UCSD-AML1 (cell line): ENCODE measurements around the gene SGCA.

Source experiments
- DNase-seq: peaks from one replicate; lab custom pipeline; 2025; ENCODE audit not compliant: unreplicated experiment; lab: John Stamatoyannopoulos, UW

Gene SGCA

GRCh38 chr17:50181591-50182560 is 16.1 kb downstream of the SGCA start:
- DNase-seq, result no peak

GRCh38 chr17:50182783-50183420 is 17.1 kb downstream of the SGCA start:
- DNase-seq, result no peak

GRCh38 chr17:50183421-50183994 is 17.7 kb downstream of the SGCA start:
- DNase-seq, result no peak

GRCh38 chr17:50184064-50184463 is 18.3 kb downstream of the SGCA start:
- DNase-seq, result no peak

- no peak for DNase-seq
Observed at GRCh38 chr17:50184611-50185398, 19.0 kb downstream of the SGCA start.

- no peak for DNase-seq
Observed at GRCh38 chr17:50185631-50186471, 20.0 kb downstream of the SGCA start.

- no peak for DNase-seq
Observed at GRCh38 chr17:50186661-50187393, 21.0 kb downstream of the SGCA start.

GRCh38 chr17:50187394-50187725 is 21.6 kb downstream of the SGCA start:
- no peak for DNase-seq

GRCh38 chr17:50187751-50188530 is 22.1 kb downstream of the SGCA start:
- no peak for DNase-seq

GRCh38 chr17:50188531-50188920 is 22.7 kb downstream of the SGCA start:
- no peak for DNase-seq

GRCh38 chr17:50188921-50189549 is 23.2 kb downstream of the SGCA start:
- DNase-seq, result no peak

GRCh38 chr17:50189550-50190292 is 23.9 kb downstream of the SGCA start:
- DNase-seq, result no peak

GRCh38 chr17:50190293-50190602 is 24.4 kb downstream of the SGCA start:
- DNase-seq, result no peak

GRCh38 chr17:50190603-50191358 is 25.0 kb downstream of the SGCA start:
- DNase-seq, result no peak

- no peak for DNase-seq
Observed at GRCh38 chr17:50191359-50192143, 25.7 kb downstream of the SGCA start.

GRCh38 chr17:50192144-50192617 is 26.4 kb downstream of the SGCA start:
- no peak for DNase-seq
